ENCODE measurements around the gene CYP4A22.
A peak's percentile ranks its signal among the peaks of the same experiment; 100 is the strongest.
"Not testable (repeated sequence)": the region's sequence is repeated elsewhere in the genome, so short reads cannot be mapped to it uniquely, and the experiment has no call there.

Gene CYP4A22, protein sequence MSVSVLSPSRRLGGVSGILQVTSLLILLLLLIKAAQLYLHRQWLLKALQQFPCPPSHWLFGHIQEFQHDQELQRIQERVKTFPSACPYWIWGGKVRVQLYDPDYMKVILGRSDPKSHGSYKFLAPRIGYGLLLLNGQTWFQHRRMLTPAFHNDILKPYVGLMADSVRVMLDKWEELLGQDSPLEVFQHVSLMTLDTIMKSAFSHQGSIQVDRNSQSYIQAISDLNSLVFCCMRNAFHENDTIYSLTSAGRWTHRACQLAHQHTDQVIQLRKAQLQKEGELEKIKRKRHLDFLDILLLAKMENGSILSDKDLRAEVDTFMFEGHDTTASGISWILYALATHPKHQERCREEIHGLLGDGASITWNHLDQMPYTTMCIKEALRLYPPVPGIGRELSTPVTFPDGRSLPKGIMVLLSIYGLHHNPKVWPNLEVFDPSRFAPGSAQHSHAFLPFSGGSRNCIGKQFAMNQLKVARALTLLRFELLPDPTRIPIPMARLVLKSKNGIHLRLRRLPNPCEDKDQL

DNA sequence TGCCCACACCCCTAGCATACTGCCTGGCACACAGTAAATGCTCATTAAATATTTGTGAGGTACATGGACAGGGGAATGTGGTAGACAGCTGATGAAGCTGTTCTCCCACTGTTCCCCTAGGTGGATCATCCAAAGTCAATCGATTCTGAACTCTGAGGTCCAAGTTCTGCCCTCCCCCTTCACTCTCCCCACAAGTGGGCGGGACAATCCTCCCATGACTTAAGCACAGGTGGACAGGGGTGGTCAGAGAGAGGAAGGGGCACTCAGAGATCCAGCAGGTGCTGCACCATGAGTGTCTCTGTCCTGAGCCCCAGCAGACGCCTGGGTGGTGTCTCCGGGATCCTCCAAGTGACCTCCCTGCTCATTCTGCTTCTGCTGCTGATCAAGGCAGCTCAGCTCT is at the start of gene CYP4A22:
TSS of gene CYP4A22 (plus strand) at position 244 of the 400 bp plus-strand sequence. CDS start at position 289, 45 bp downstream.
- DNase-seq (ENCODE audit: low spot score): no peak

DNA sequence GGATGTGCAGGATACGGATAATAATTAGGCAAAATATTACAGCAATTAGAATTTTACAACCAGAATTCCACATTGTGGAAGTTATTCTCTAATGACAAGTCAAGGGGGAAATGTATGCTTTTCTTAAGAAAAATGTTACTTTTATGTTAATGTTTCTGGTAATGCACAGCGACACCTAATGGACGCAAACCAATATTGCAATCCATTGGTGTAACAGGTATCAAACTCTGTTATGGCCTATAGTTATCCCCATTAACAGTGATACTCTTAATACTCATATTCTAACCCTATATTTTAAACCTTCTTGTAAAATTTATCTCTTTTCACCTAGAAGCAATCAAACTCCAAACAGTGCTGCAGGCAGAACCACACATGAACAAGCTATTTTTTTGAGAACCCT is 47.9 kb upstream of the CYP4A22 start:
- peak; percentile 2 for DNase-seq (ENCODE audit: low spot score)

DNA sequence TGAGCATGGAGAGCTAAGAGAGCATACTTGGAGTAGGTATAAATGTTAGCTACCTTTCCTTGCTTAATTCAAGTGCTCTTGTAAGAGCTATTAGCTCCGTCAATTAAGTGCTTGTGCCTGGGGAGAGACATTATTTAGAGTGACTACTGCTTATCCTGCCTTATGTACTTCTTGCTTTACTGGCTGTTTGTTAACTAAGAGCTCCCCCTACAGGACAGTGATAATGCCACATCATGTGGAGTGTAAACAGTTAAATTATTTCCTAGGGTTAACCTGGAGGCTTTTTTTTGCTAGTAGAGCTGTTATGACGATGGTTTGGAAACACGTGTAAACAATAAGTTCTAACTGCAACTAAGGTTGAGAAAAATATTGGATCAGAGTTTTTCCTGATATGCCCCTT is 45.8 kb upstream of the CYP4A22 start:
- DNase-seq (ENCODE audit: low spot score): not testable (repeated sequence)

DNA sequence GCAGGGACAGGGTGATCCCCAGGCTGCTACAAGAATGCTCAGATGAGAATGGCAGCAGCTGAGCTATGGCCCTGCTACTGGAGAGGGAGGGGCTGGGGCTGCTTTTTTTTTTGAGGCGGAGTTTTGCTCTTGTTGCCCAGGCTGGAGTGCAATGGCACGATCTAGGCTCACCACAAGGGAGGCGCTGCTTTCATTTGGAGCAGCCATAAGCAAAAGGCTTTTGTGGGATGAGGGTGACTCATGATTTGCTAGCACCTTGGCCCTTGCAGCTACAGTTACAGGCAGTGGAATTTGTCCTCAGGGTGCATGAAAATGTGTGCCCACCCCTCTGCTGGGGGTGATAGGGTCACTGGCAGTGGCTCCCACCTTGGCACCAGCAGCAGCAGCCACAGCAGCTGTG is 32.4 kb upstream of the CYP4A22 start:
- DNase-seq (ENCODE audit: low spot score): no peak

DNA sequence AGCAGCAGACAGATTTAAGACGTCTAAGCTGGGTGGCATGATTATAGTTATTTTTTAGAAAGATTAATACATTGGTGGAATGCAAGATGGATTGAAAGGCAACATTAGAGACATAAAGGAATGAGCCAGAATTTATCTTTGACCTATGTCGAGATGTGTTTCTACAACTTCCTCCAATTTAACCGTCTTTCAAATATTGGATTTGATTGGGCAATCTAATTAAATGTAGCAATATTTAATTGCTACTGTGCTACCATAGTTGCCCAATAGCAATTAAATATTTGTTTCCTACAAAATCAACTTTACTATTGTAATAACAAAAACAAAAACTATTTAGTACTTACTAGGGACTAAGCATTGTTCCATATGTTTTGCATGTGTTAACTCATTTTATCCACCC is 30.4 kb upstream of the CYP4A22 start:
- DNase-seq (ENCODE audit: low spot score): no peak

DNA sequence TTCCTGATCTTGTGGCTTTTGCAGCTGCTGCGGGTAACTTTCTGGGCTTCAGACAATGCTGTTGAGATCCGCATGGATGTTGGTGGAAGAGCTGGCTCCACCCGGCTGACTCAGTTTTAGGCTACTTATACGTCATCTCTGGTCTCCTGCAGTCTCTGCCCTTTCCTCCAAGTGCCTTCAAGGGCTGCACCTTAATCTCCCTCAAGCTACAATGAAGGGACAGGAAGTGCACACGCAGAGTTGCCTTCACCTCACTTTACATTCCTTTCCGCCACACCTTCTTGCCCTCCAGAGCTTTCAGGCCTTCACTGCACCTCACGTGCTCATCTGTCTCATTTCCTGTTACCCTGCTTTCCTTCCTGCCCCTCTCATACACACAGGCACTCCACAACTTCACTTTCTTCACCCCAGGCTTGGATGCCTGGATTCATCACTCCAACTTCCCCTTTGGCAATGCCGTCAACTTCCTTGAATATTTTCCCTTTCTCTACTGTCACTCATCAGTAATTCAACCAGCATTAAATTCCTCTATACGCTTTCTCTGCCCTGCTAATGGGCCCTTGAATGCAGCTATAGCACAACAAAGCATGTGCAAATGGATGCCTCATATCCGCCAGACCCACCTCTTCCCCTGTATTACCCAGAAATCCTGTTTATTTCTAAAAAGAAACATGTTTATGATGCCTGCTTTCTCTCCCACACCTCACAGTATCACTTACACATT is 29.2 kb upstream of the CYP4A22 start:
- DNase-seq (ENCODE audit: low spot score): not testable (repeated sequence)

DNA sequence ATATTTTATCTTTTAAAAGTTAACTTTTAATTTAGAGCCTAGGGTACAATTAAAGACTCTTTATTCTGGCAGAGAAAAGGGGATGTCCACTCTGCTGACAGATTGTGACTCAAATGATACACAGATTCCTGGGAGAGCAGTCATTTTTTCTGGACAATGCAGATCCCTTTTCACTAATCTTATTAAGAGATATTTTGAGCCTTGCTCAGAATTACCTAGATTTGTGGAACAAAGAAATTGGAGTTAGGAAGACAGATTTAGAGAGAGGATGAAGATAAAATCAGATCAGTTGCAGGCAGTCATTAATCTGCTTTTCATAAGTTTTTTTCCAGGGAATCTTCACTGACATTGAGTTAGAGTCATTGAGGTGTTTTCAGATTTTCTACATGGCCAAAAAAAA is 27.8 kb upstream of the CYP4A22 start:
- DNase-seq (ENCODE audit: low spot score): not testable (repeated sequence)

DNA sequence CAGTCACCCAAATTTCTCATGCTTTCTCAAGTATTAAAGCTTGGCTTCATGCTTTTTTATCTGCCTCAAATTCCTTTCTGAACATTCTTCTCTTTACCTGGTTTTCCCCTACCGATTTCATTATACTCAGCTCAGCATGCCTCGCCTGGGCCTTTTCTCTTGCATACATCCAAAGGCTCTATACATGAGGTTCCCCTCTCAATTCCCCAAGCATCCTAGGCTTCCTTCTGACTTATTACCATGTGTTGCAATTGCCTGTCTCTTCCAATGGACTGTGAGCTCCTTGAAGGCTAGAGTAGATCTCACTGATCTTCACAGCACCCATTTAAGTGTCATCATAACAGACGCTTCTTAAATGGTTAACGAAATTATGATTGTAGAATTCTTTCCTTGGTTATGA is 24.1 kb upstream of the CYP4A22 start:
- DNase-seq (ENCODE audit: low spot score): no peak

DNA sequence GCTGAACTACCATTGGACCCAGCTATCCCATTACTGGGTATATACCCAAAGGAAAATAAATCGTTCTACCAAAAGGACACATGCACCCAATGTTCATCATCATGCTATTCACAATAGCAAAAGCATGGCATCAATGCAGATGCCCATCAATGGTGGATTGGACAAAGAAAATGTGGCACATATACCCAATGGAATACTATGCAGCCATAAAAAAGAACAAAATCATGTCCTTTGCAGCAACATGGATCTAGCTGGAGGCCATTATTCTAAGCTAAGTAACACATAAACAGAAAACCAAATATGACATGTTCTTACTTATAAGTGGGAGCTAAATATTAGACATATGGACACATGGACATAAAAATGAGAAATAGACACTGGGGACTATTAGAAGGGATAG is 16.2 kb upstream of the CYP4A22 start:
- not testable (repeated sequence) for DNase-seq (ENCODE audit: low spot score)

DNA sequence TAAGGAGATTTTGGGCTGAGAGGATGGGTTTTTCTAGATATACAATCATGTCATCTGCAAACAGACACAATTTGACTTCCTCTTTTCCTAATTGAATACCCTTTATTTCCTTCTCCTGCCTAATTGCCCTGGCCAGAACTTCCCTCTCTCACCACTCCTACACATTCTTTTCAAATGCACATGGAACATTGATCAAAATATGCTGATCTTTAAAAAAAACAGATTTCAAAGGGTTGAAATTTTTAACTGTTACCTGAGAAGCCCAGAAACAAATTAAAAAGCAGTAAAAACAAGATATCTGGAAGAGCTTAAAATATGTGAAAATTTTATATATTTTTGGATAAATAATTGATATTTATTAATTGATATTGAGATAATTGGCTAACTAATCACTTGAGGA is 12.4 kb upstream of the CYP4A22 start:
- DNase-seq (ENCODE audit: low spot score): not testable (repeated sequence)

DNA sequence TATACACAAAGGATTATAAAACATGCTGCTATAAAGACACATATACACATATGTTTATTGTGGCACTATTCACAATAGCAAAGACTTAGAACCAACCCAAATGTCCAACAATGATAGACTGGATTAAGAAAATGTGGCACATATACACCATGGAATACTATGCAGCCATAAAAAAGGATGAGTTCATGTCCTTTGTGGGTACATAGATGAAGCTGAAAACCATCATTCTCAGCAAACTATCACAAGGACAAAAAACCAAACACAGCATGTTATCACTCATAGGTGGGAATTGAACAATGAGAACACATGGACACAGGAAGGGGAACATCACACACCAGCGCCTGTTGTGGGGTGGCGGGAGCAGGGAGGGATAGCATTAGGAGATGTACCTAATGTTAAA is 10.2 kb upstream of the CYP4A22 start:
- DNase-seq (ENCODE audit: low spot score): not testable (repeated sequence)

DNA sequence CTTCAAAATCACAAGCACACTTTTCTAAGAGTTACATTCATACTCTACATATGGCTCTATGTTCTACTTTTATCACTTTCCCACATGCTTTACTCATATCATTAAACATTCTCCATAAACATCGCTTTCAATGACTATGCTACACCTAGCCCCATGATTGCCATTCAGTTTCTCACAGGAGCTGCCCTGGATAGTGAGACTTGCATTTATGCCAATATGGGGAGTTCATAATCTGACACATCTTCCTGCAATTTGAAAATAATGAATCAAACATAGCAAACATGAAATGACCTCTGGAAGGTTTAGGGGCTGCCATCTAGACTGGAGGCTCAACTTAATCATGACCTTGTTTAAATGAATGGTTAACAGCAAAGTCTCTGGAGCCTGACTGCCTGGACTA is 9.0 kb upstream of the CYP4A22 start:
- no peak for DNase-seq (ENCODE audit: low spot score)

DNA sequence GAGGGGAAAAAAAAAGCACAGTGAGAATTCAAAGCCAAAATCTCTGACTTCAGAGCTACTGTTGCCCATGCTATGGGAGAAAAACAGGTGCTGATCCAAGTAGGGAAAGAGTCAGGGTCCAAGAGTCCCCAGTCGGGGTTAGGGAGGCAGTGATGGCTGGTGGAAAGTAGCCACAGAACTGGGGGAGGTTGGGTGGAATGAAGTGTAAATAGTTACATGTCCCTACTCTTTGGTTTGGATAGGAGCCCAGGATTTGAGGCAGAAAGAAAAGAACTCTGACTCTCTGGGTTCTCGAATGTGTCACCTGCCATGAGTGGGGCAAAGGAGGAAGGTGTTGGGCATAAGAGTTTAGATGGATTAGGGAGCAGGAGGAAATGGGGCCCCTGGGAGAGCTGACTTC is 8.4 kb upstream of the CYP4A22 start:
- DNase-seq (ENCODE audit: low spot score): not testable (repeated sequence)

DNA sequence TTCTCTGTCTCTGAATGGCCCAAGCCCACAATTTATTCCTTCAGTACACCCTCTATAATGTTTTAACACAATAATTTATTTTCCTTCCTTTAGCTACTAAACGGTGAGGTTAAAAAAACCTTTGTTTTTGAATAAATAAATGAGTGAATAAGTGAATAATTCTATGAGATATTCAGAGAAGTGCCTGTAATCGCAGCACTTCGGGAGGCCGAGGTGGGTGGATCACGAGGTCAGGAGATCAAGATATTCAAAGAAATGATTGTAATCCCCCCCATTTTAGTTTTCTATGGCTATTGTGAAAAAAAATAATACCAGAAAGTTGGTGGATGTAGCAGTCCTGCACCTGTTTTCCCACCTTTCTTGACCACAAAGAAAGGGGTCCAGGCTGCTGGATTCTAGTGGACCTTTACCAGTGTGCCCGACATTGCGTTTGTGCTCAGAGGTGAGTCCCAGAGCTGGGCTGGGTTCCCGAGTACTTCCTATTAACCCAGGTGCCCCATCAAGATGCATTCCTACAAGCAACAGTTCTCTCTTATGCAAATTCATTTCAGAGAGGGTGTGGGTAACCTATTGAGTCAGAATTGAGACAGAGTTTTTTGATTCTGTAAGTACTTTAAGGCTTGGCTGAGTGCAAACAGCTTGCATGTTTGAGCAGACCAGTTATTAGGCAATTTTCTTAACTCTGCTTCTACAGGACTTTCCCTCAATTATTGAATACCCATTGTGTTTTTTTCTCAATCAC is 7.6 kb upstream of the CYP4A22 start:
- DNase-seq (ENCODE audit: low spot score): not testable (repeated sequence)

DNA sequence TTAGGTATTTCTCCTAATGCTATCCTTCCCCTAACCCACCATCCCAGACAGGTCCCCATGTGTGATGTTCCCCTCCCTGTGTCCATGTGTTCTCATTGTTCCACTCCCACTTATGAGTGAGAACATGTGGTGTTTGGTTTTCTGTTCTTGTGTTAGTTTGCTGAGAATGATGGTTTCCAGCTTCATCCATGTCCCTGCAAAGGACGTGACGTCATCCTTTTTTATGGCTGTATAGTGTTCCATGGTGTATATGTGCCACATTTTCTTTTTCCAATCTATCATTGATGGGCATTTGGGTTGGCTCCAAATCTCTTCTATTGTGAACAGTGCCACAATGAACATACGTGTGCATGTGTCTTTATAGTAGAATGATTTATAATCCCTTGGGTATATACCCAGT is 4.6 kb upstream of the CYP4A22 start:
- DNase-seq (ENCODE audit: low spot score): not testable (repeated sequence)

DNA sequence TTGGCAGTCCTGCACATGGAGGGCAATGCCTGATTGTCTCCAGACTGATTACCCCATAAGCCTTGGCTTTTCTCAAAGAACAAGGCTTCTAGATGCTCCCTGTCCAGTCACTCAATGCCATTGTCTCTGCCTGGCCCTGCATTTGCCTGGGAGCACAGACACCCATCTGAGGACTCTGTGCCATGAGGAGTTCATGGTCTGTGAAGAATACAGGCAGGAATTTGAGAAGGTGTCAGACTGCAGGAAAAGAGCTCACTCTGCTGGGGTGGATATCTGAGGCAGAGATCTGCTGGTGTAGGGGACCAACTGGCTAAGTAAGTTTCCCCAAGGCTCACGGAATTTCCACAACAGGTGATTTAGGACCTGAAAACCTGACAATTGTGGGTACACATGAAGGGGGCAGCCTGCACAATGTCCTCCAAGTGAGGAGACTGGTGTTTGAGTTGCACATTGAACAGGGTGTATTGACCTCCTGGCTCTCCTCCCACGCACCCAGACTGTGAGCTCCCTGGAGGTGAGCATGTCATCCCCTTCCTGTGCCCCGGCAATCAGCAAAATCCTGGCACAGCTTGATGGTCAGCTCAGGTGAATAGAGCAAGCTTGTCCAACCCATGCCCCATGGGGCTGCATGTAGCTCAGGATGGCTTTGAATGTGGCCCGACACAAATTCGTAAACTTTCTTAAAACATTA is 829 bp downstream of the CYP4A22 start:
- DNase-seq (ENCODE audit: low spot score): no peak

DNA sequence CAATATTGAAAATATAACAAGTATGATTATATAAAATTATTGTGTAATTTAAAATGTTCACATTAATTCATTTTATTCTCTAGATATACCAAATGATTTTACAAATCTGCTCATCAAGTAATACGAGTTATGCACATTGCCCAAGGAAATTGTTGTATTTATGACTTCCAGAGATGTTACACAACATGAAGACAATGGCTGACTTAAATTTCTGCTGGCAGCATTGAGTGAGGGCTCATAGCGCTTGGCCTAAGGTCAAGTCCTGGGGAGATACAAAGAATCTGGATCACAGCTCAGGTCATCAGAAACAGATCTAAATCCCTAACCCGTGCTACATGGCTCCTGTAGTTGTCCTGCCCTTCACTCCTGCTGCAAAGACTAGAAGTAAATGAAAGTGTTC is 3.1 kb downstream of the CYP4A22 start:
- not testable (repeated sequence) for DNase-seq (ENCODE audit: low spot score)

DNA sequence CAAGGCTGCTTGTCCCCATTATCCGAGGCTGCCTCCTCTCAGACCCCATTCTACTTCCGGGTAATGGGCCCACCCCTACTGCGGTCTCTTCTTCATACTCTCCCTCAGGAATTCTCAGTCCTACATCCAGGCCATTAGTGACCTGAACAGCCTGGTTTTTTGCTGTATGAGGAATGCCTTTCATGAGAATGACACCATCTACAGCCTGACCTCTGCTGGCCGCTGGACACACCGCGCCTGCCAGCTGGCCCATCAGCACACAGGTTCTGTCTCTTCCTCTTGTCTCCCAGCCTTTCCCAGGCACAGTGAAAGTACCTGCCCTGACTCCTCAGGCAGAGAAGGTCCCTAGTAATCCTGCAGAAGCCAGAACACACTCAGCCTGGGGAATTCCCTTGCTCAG is 6.4 kb downstream of the CYP4A22 start:
- not testable (repeated sequence) for DNase-seq (ENCODE audit: low spot score)

DNA sequence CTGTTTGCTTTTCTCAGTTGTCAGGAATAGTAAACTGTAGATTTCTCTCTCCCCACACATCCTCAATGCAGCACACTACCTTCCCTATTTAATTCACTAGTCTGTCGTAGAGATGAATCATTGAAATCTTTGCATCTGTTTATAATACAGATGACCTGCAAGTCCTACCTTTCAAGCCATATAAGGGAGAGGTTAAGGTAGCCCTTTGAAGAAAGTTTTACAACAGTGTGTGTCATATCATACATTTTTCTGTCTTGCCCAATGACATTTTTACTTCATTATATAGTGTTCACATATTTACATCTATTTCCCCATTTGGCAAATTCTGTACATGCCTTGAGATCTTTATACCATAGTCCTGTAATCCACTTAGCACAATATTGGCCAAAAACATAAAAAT is 9.3 kb downstream of the CYP4A22 start:
- not testable (repeated sequence) for DNase-seq (ENCODE audit: low spot score)

DNA sequence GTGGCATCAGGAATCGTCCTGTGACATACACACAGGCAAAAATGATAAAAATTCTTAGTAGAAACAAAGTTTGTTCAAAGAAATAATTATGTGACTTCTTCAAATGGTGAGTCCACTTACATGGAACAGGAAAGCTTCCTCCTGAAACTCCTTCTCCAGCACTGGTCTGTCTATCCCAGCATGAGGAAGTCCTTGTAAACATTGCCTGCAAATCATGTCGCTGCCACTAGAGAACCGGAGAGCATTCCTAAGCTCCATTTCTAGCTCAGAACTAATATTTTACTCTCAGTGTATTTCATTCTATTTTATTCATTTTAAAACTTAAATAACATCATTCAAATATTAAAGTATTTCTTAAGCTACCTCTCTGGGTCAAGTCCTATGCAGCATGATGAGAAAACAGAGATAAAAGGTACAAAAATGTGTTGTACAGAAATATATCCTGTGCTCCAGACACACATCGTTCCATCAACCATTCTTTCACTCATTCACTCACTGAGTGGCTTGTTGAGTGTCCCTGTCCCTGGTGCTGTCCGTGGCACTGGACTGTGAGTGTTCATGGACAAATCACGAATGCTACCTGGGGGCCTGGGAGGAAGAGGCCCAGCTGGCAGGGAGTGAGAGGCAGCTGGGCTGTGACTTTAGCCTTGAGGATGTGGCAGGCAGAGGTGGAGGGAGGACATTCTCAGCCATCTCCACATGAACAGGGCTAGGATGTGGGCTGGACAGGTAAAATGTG is 10.0 kb downstream of the CYP4A22 start:
- DNase-seq (ENCODE audit: low spot score): no peak

DNA sequence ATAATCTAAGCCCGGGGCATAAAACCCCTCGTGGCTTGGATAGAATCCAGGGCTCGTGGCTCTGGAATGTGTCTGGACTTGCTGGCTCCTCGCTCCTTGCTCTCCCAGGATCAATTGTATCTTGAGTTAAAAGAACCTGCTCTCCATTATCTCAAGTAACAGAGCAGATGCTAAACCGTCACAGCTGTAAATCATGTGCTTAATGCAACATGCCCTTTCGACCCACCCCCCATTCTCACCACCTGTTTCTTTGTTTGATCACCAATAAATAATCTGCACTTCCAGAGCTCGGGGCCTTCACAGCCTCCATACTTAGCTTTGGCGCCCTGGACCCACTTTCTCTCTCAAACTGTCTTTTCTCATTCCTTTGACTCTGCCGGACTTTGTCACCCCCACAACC is 11.9 kb downstream of the CYP4A22 start:
- not testable (repeated sequence) for DNase-seq (ENCODE audit: low spot score)

Data from CD4-positive, alpha-beta T cell treated with Interleukin-6 at 100 ng/mL for 8 hours (primary cell).